Measurements from ENCODE around the gene KAZN.

DNA sequence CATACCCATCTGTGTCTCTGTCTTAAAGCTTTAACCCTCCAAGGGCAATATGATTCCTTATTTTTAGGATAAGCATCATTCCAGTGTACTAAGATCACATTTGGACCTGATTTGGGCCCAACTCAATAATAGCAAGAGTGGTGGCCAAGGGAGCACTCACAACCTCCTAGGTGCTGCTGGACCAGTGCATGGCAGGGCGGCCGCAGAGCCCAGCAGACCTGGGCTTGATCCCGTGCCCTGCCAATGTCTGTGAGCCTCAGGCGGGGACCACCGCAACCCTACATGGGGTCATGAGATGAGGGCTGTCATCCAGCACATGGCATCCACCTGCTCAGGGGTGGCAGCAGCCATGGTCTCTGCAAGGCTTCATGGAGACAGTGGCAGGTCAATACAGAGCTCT lies 353.3 kb downstream of the KAZN start:
- no peak for TF ChIP-seq CTCF (IDR thresholded peaks at IDR 0.05)
- no peak for TF ChIP-seq POLR2A (IDR thresholded peaks at IDR 0.05)

All from testis (tissue), 2 donors.